NCI-H2029 treated with DMSO at 0.1 percent for 48 hours (cell line): Measurements from ENCODE around the gene ARFGEF3.
"Not testable (repeated sequence)": the region's sequence is repeated elsewhere in the genome, so short reads cannot be mapped to it uniquely, and the experiment has no call there.

Experiments used
- DNase-seq: peaks from one replicate; lab custom pipeline; 2025; lab: John Stamatoyannopoulos, UW

Gene ARFGEF3

GRCh38 chr6:138161338-138162110 lies at the start of gene ARFGEF3:
TSS of gene ARFGEF3 (plus strand) at chr6:138161939. CDS start at chr6:138162087, 148 bp downstream.
- DNase-seq: no peak

- DNase-seq: no peak
These were observed 48.0 kb upstream of the ARFGEF3 start for GRCh38 chr6:138113588-138114210.

- no peak for DNase-seq
These were observed 46.5 kb upstream of the ARFGEF3 start for GRCh38 chr6:138115201-138115600.

- DNase-seq: peak; percentile 31
These were observed 45.7 kb upstream of the ARFGEF3 start for GRCh38 chr6:138115877-138116660.

GRCh38 chr6:138116661-138116999 lies 45.1 kb upstream of the ARFGEF3 start:
- no peak for DNase-seq

GRCh38 chr6:138117376-138117914 lies 44.3 kb upstream of the ARFGEF3 start:
- DNase-seq: no peak

GRCh38 chr6:138119229-138119628 lies 42.5 kb upstream of the ARFGEF3 start:
- DNase-seq: not testable (repeated sequence)

GRCh38 chr6:138119976-138120375 lies 41.8 kb upstream of the ARFGEF3 start:
- no peak for DNase-seq

GRCh38 chr6:138124096-138124495 lies 37.6 kb upstream of the ARFGEF3 start:
- DNase-seq: no peak

GRCh38 chr6:138128096-138128495 lies 33.6 kb upstream of the ARFGEF3 start:
- no peak for DNase-seq

- no peak for DNase-seq
These were observed 32.5 kb upstream of the ARFGEF3 start for GRCh38 chr6:138129190-138129589.

GRCh38 chr6:138142806-138143205 lies 18.9 kb upstream of the ARFGEF3 start:
- no peak for DNase-seq

- no peak for DNase-seq
These were observed 16.3 kb upstream of the ARFGEF3 start for GRCh38 chr6:138145402-138145801.

- no peak for DNase-seq
These were observed 15.2 kb upstream of the ARFGEF3 start for GRCh38 chr6:138146544-138146943.

GRCh38 chr6:138155443-138155842 lies 6.3 kb upstream of the ARFGEF3 start:
- no peak for DNase-seq

GRCh38 chr6:138157986-138158638 lies 3.6 kb upstream of the ARFGEF3 start:
- no peak for DNase-seq

- DNase-seq: no peak
These were observed 2.5 kb upstream of the ARFGEF3 start for GRCh38 chr6:138159246-138159645.

- DNase-seq: peak; percentile 68
These were observed 1.2 kb upstream of the ARFGEF3 start for GRCh38 chr6:138160329-138161087.

GRCh38 chr6:138161088-138161337 lies 726 bp upstream of the ARFGEF3 start:
- DNase-seq: no peak

GRCh38 chr6:138162111-138162954 lies 594 bp downstream of the ARFGEF3 start:
- DNase-seq: no peak
